ENCODE data around the gene PTMS. TPM values are rescaled to one million over a fixed set of nuclear protein-coding genes. Genes with fewer than 3 reads are reported as not detected.

PTMS gene
- total RNA-seq, 1 experiment from 2014 or later = 633 TPM

DNA sequence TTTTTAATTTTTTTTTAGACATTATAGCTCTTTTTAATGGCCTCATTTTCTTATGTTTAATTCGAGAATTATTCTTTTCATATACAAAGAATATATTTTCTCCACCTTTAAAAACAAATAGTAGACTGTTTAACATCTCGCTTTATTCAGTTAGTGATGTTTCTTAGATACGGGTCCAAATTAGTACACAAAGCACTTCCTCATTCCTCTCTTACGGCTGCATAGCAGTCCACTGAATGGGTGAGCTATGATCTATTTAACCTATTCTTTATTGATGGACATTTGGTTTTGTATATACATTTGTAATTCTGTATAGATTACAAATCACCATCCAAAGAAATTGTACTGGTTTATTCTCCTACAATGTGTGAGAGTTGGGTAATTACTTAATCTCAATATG, 47.2 kb downstream of the PTMS start:
- Histone ChIP-seq H4K20me1 (ENCODE audit: insufficient read depth) (no peaks in the 10 kb centered on the region), H3K27me3 (ENCODE audit: insufficient read depth, low read depth) (0 out of 2 replicates have a peak, but pooled peaks cover 25% of the 10 kb centered on the region), H3K27ac (no peak overlapping the region), H3K4me1 (replicated peaks; ENCODE audit: insufficient read depth) (no peaks in the 10 kb centered on the region), H2AFZ (no peak overlapping the region), H3K9me2 (ENCODE audit: insufficient read depth) (no peaks in the 10 kb centered on the region), H3K4me2 (no peak overlapping the region), H3K9me3 (ENCODE audit: insufficient read depth, low read depth) (no peaks in the 10 kb centered on the region), H3K79me2 (ENCODE audit: low read depth) (no peaks in the 10 kb centered on the region), H3K4me3 (no peak overlapping the region), H3K36me3 (ENCODE audit: low read depth) (no peaks in the 10 kb centered on the region), H3F3A (ENCODE audit: insufficient read depth, low read depth) (no peaks in the 10 kb centered on the region)
- DNase-seq = peak in 1 of 2 experiments; percentile 47
- intact Hi-C loops (cut with micrococcal nuclease; ENCODE audit: unreplicated experiment) = no loop called here
- POLR2A ChIA-PET (ENCODE audit: unreplicated experiment) = interaction anchor here (0.6 to 0.8 kb wide), 4 partner anchors 152 to 1322 kb away, joined by 4 to 7 read pairs (median 4); no protein-coding TSS in a partner anchor
- no TSS peak for BruUV-seq (replicated peaks)
- CTCF ChIA-PET = interaction anchor here (0.7 kb wide), 1 partner anchor 214 kb away, joined by 3 read pairs; no protein-coding TSS in a partner anchor
- TF ChIP-seq, protein P1, sequence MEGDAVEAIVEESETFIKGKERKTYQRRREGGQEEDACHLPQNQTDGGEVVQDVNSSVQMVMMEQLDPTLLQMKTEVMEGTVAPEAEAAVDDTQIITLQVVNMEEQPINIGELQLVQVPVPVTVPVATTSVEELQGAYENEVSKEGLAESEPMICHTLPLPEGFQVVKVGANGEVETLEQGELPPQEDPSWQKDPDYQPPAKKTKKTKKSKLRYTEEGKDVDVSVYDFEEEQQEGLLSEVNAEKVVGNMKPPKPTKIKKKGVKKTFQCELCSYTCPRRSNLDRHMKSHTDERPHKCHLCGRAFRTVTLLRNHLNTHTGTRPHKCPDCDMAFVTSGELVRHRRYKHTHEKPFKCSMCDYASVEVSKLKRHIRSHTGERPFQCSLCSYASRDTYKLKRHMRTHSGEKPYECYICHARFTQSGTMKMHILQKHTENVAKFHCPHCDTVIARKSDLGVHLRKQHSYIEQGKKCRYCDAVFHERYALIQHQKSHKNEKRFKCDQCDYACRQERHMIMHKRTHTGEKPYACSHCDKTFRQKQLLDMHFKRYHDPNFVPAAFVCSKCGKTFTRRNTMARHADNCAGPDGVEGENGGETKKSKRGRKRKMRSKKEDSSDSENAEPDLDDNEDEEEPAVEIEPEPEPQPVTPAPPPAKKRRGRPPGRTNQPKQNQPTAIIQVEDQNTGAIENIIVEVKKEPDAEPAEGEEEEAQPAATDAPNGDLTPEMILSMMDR (conservative IDR thresholded peaks at IDR 0.05) = no peak
- no peak for TF ChIP-seq EZH2 (IDR thresholded peaks at IDR 0.05; ENCODE audit: low read depth)

DNA sequence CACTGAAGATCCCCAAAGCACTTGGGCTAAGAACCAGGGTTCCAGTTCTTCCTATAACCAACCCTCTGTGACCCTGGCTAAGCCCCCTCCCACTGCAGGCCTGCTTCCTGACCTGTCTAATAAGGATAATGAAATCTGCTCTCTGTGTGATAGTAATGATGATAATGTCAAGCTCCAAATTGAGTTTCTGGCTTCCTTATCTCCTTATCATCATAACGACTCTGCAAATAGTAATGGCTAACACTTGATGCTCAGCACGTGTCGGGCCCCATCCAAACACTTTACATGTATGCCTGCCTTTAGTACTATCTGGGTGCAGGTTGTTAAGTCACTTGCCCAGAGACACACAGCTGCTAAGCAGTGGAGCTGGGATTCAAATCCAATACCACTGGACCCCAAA, 50.4 kb downstream of the PTMS start:
- Histone ChIP-seq H3F3A (ENCODE audit: insufficient read depth, low read depth) (no peaks in the 10 kb centered on the region), H3K4me2 (no peak overlapping the region), H3K9me2 (ENCODE audit: insufficient read depth) (no peaks in the 10 kb centered on the region), H3K79me2 (ENCODE audit: low read depth) (no peaks in the 10 kb centered on the region), H4K20me1 (ENCODE audit: insufficient read depth) (no peaks in the 10 kb centered on the region), H3K4me1 (replicated peaks; ENCODE audit: insufficient read depth) (no peaks in the 10 kb centered on the region; the same call in 1 of the 2 replicates), H3K27ac (no peak overlapping the region), H3K4me3 (no peak overlapping the region), H3K27me3 (ENCODE audit: insufficient read depth, low read depth) (peaks cover 50% of the 10 kb centered on the region), H3K36me3 (ENCODE audit: low read depth) (no peaks in the 10 kb centered on the region), H2AFZ (no peak overlapping the region), H3K9me3 (ENCODE audit: insufficient read depth, low read depth) (no peaks in the 10 kb centered on the region)
- TF ChIP-seq EZH2 (IDR thresholded peaks at IDR 0.05; ENCODE audit: low read depth) = no peak
- TF ChIP-seq, protein P1 (conservative IDR thresholded peaks at IDR 0.05) = no peak
- DNase-seq = no peak
- no TSS peak for BruUV-seq (replicated peaks)
- POLR2A ChIA-PET (ENCODE audit: unreplicated experiment) = no interaction called here
- intact Hi-C loops (cut with micrococcal nuclease; ENCODE audit: unreplicated experiment) = no loop called here
- CTCF ChIA-PET = interaction anchor here (0.7 kb wide), 1 partner anchor 79 kb away, joined by 11 read pairs; no protein-coding TSS in a partner anchor

DNA sequence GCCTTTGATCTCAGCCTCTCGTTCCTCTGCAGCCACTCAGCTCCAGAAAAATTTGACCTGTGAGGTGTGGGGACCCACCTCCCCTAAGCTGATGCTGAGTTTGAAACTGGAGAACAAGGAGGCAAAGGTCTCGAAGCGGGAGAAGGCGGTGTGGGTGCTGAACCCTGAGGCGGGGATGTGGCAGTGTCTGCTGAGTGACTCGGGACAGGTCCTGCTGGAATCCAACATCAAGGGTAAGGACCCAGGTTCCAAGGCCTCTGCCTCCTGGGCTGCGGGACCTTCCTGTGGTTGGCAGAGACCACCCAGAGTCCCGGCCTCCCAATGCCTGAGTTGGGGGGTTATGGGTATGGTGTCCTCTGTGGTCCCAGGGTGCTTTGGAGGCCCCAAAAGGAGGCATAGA, 50.9 kb downstream of the PTMS start:
- Histone ChIP-seq H4K20me1 (ENCODE audit: insufficient read depth) (no peaks in the 10 kb centered on the region), H3K9me3 (ENCODE audit: insufficient read depth, low read depth) (no peaks in the 10 kb centered on the region), H3K36me3 (ENCODE audit: low read depth) (no peaks in the 10 kb centered on the region), H2AFZ (no peak overlapping the region), H3K4me2 (no peak overlapping the region), H3K4me1 (replicated peaks; ENCODE audit: insufficient read depth) (no peaks in the 10 kb centered on the region; the same call in 1 of the 2 replicates), H3K27ac (no peak overlapping the region), H3F3A (ENCODE audit: insufficient read depth, low read depth) (no peaks in the 10 kb centered on the region), H3K79me2 (ENCODE audit: low read depth) (no peaks in the 10 kb centered on the region), H3K27me3 (ENCODE audit: insufficient read depth, low read depth) (peaks cover 55% of the 10 kb centered on the region), H3K4me3 (no peak overlapping the region), H3K9me2 (ENCODE audit: insufficient read depth) (no peaks in the 10 kb centered on the region)
- POLR2A ChIA-PET (ENCODE audit: unreplicated experiment) = no interaction called here
- CTCF ChIA-PET = no interaction called here
- DNase-seq = no peak
- no TSS peak for BruUV-seq (replicated peaks)
- no peak for TF ChIP-seq EZH2 (IDR thresholded peaks at IDR 0.05; ENCODE audit: low read depth)
- TF ChIP-seq, protein P1 (conservative IDR thresholded peaks at IDR 0.05) = no peak
- intact Hi-C loops (cut with micrococcal nuclease; ENCODE audit: unreplicated experiment) = no loop called here

Data from PC-9 (cell line).